GM12878 (cell line): ENCODE data around the gene RPL29. TPM values are rescaled to one million over a fixed set of nuclear protein-coding genes. Genes with fewer than 3 reads are reported as not detected.

ENCODE experiments used
- ATAC-seq: fragments of 200-7000 bp; cut with Tn5 transposase; 3 replicates; pipeline ENCODE4 v1.9.1; 2020; ENCODE audit warnings: mild to moderate bottlenecking, moderate library complexity
- BruUV-seq: library from RNA; stranded (reverse); fragments of 400-500 nt; replicated peaks from 2 replicates; lab custom pipeline; 2021; lab: Mats Ljungman, UMichigan
- CTCF ChIA-PET: fragments of 300-600 bp; sonication (Branson Sonifier 250); formaldehyde crosslinking; extraction: SDS; loops from one replicate; lab custom pipeline; 2021; ENCODE audit warnings: inconsistent platforms; lab: Yijun Ruan, JAX
- POLR2A ChIA-PET: fragments of 350-600 bp; formaldehyde crosslinking; extraction: SDS; loops from one replicate; lab custom pipeline; 2021; ENCODE audit warnings: inconsistent platforms; lab: Charles Lee
- RAD21 ChIA-PET: fragments of 300-600 bp; sonication (Branson Sonifier 250); formaldehyde crosslinking; loops from one replicate; lab custom pipeline; 2023; ENCODE audit warnings: antibody characterized with exemption; ENCODE audit not compliant: unreplicated experiment; lab: Charles Lee
- SMC1A ChIA-PET: fragments of 300-600 bp; sonication (Branson Sonifier 250); formaldehyde crosslinking; loops from one replicate; lab custom pipeline; 2023; ENCODE audit not compliant: unreplicated experiment, uncharacterized antibody; lab: Charles Lee
- DNase-seq: peaks from one replicate; pipeline ENCODE4 v3.0.0-alpha.2; 2011; ENCODE audit warnings: low read depth, low spot score
- FAIRE-seq: peaks from 3 replicates; lab custom pipeline; 2011; peaks lifted over from hg19 to GRCh38; lab: Jason Lieb, UNC
- H2AFZ ChIP-seq: 2 replicates; pipeline ENCODE4 v1.6.0; 2011; ENCODE audit warnings: low read depth, low read length, control low read depth; ENCODE audit not compliant: control insufficient read depth
- H3K27ac ChIP-seq: 2 replicates; pipeline ENCODE4 v1.5.1; 2011; ENCODE audit warnings: control low read depth; ENCODE audit not compliant: control insufficient read depth, insufficient read depth
- H3K27me3 ChIP-seq, 2 experiments: replicated peaks in 1 of 2; 2 replicates each; pipeline versions ENCODE4 v1.6.0 to v1.6.1; 2011; ENCODE audit warnings: low read length in 1 of 2; ENCODE audit not compliant: control insufficient read depth in 2 of 2, insufficient read depth in 2 of 2
- H3K36me3 ChIP-seq, 2 experiments: 2 replicates each; pipeline ENCODE4 v1.5.1; 2011; ENCODE audit warnings: low read length in 1 of 2; ENCODE audit not compliant: control insufficient read depth in 2 of 2, insufficient read depth in 2 of 2
- H3K4me1 ChIP-seq: 2 replicates; pipeline ENCODE4 v1.6.1; 2011; ENCODE audit warnings: mild to moderate bottlenecking, low read length, moderate library complexity, mixed read lengths; ENCODE audit not compliant: control insufficient read depth, insufficient read depth
- H3K4me2 ChIP-seq: 2 replicates; pipeline ENCODE4 v1.6.0; 2011; ENCODE audit warnings: control low read depth; ENCODE audit not compliant: control insufficient read depth, insufficient read depth
- H3K4me3 ChIP-seq: fragments of 200-600 bp; sonication (generic); 2 replicates; pipeline ENCODE4 v1.5.1; 2016
- H3K79me2 ChIP-seq: 2 replicates; pipeline ENCODE4 v1.6.0; 2011; ENCODE audit warnings: low read length; ENCODE audit not compliant: control insufficient read depth, insufficient read depth
- H3K9ac ChIP-seq: 2 replicates; pipeline ENCODE4 v1.8.0; 2011; ENCODE audit warnings: low read length, control low read depth, mixed read lengths; ENCODE audit not compliant: control insufficient read depth, insufficient read depth
- H3K9me3 ChIP-seq: replicated peaks from 3 replicates; pipeline ENCODE4 v1.5.1; 2011; ENCODE audit warnings: mild to moderate bottlenecking, low read length; ENCODE audit not compliant: control insufficient read depth, insufficient read depth
- H4K20me1 ChIP-seq: 2 replicates; pipeline ENCODE4 v1.6.0; 2011; ENCODE audit not compliant: control insufficient read depth, insufficient read depth
- ASH2L ChIP-seq: fragments of 300-600, 200-600 bp; sonication (generic); IDR thresholded peaks from 2 replicates; pipeline ENCODE4 v1.6.1; 2017; ENCODE audit warnings: low read depth, mild to moderate bottlenecking, borderline replicate concordance
- CBFB ChIP-seq: IDR thresholded peaks from 2 replicates; pipeline ENCODE4 v1.6.1; 2016; ENCODE audit warnings: antibody characterized with exemption, low read depth
- CBX5 ChIP-seq: sonication (generic); IDR thresholded peaks from 2 replicates; pipeline ENCODE4 v1.6.1; 2016; ENCODE audit warnings: low read depth, moderate library complexity, mild to moderate bottlenecking, inconsistent platforms
- FOXM1 ChIP-seq: IDR thresholded peaks from 2 replicates; pipeline ENCODE4 v1.6.1; 2012; ENCODE audit warnings: low read depth, mild to moderate bottlenecking, inconsistent platforms, low read length, moderate library complexity
- KLF5 ChIP-seq: fragments of 450-650 bp; IDR thresholded peaks from 2 replicates; pipeline ENCODE4 v1.6.1; 2014; ENCODE audit warnings: mild to moderate bottlenecking; ENCODE audit not compliant: partially characterized antibody
- MEF2A ChIP-seq: IDR thresholded peaks from 2 replicates; pipeline ENCODE4 v1.6.1; 2011; ENCODE audit warnings: low read depth, mild to moderate bottlenecking, low read length, moderate library complexity; ENCODE audit not compliant: insufficient read depth
- NBN ChIP-seq: fragments of 450-650 bp; IDR thresholded peaks from 2 replicates; pipeline ENCODE4 v1.6.1; 2016
- NFYA ChIP-seq: IDR thresholded peaks from 2 replicates; pipeline ENCODE4 v1.6.1; 2011; ENCODE audit warnings: low read depth, mild to moderate bottlenecking, low read length, improper control_type of control experiment, borderline replicate concordance
- PKNOX1 ChIP-seq: fragments of 450-650 bp; IDR thresholded peaks from 2 replicates; pipeline ENCODE4 v1.6.1; 2016; ENCODE audit warnings: mild to moderate bottlenecking
- RAD51 ChIP-seq: fragments of 450-650 bp; IDR thresholded peaks from 2 replicates; pipeline ENCODE4 v1.6.1; 2016; ENCODE audit warnings: moderate library complexity, mild to moderate bottlenecking, inconsistent platforms
- RB1 ChIP-seq: fragments of 450-650 bp; formaldehyde crosslinking; IDR thresholded peaks from 2 replicates; pipeline ENCODE4 v1.6.1; 2017; ENCODE audit warnings: mild to moderate bottlenecking, borderline replicate concordance
- RELB ChIP-seq: fragments of 450-650 bp; IDR thresholded peaks from 2 replicates; pipeline ENCODE4 v1.6.1; 2017; ENCODE audit warnings: low read depth, mild to moderate bottlenecking, moderate library complexity
- SMAD5 ChIP-seq: IDR thresholded peaks from 2 replicates; pipeline ENCODE4 v1.6.1; 2016; ENCODE audit warnings: antibody characterized with exemption, low read depth
- TAF1 ChIP-seq: IDR thresholded peaks from 2 replicates; pipeline ENCODE4 v1.6.1; 2011; ENCODE audit warnings: mild to moderate bottlenecking, low read depth, low read length, borderline replicate concordance
- TCF12 ChIP-seq: IDR thresholded peaks from 2 replicates; pipeline ENCODE4 v1.6.1; 2011; ENCODE audit warnings: low read depth, mild to moderate bottlenecking, low read length
- ZSCAN29 ChIP-seq: fragments of 450-650 bp; IDR thresholded peaks from 2 replicates; pipeline ENCODE4 v1.6.1; 2017; ENCODE audit warnings: mild to moderate bottlenecking, moderate library complexity
- WGBS: methylation state at CpG from one replicate; pipeline ENCODE4 v1.1.6; 2016; ENCODE audit warnings: low lambda C conversion rate; ENCODE audit not compliant: insufficient replicate concordance, insufficient coverage; ENCODE audit errors: missing lambda C conversion rate; 5-methylcytosine and 5-hydroxymethylcytosine counted together
- in situ Hi-C: fragments of 300-500 bp; cut with MboI; formaldehyde crosslinking; loops from 9 replicates; pipeline ENCODE4 v1.14.3; 2018; ENCODE audit warnings: mixed read lengths
- intact Hi-C: fragments of 100-400 bp; cut with micrococcal nuclease; formaldehyde crosslinking; loops from one replicate; pipeline ENCODE4 v1.14.2; 2022; ENCODE audit not compliant: unreplicated experiment
- polyA plus RNA-seq, 11 experiments: library from polyadenylated mRNA; depleted of rRNA in 4 of 11; unstranded in 6 of 11; stranded (reverse) in 5 of 11; fragments of >200 nt; fragmentation: Nextera tagmentation in 4 of 11; fragmentation: Illumina TruSeq in 1 of 11; extraction: Ambion mirVana in 4 of 11; extraction: Trizol in 1 of 11; gene quantifications; 1 replicate in 1 of 11; 2 replicates in 10 of 11; pipeline versions ENCODE4 v1.2.1 to v1.2.3, GENCODE V29; 2011 to 2016; ENCODE audit warnings: inconsistent platforms in 2 of 11, missing spikeins in 2 of 11, low read depth in 1 of 11
- total RNA-seq, 4 experiments: library from RNA; depleted of rRNA in 3 of 4; stranded (reverse); fragments of >200 nt in 3 of 4; fragmentation: Illumina TruSeq in 1 of 4; extraction: Trizol in 1 of 4; gene quantifications; 2 replicates each; pipeline versions ENCODE4 v1.2.1 to v1.2.3, GENCODE V29; 2013 to 2021

Gene RPL29
- total and polyA plus RNA-seq, 10 of the 15 experiments (the other 5 are each of a cell fraction or from before 2014, with no cell fraction given): 1,053 to 2,477 (median 1,657) TPM

DNA sequence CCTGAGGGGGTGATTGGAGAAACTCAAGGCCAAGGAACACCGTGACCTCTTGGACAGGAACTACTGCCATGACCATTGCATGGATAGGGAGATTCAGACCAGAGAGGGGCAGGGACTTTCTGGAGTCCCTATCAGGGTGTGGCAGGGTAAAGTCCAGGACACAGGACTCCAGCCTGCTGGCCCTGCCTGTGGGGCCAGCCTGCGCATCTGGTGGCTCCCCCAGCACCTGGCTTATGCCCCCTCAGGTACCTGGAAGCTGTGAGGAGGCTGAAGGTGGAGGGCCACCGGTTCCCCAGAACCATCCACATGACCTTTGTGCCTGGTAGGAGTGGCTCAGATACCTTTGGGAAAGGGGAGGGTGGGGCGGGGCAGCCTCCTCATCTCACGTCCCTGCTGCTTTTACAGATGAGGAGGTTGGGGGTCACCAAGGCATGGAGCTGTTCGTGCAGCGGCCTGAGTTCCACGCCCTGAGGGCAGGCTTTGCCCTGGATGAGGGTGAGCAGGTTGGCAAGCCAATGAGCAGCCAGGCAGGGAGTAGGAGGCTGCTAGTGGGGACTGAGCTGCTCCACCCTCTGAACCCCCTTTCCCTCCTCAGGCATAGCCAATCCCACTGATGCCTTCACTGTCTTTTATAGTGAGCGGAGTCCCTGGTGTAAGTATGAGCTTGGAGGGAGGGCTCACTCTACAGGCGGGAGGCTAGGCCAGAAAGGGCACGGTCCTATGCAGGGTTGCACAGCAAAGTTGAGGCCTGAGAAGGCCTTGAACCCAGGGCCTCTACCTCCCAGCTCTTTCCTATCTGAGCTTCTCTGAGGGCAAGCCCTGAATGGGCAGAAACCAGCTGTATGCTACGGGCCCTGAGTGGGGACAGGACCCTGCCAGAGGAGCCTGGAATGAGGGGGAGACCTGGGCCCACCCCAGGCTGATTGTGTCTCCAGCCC lies 9.4 kb downstream of the RPL29 start:
- Histone ChIP-seq H4K20me1 (0 out of 2 replicates have a peak, but pooled peaks cover under 1% of the 10 kb centered on the region), H3K27me3 (no peaks in the 10 kb centered on the region), H3K9ac (no peak overlapping the region), H3K79me2 (peaks cover 3% of the 10 kb centered on the region), H3K4me3 (no peak overlapping the region), H3K9me3 (no peaks in the 10 kb centered on the region), H3K4me1 (peaks cover 7% of the 10 kb centered on the region), H3K36me3 (no peaks in the 10 kb centered on the region; a peak in 1 of 4 replicates), H3K27ac (no peak overlapping the region), H3K4me2 (no peak overlapping the region), H2AFZ (no peak overlapping the region)
- DNase-seq: no peak
- intact Hi-C loops (no loop called here), in situ Hi-C loops (no loop called here)
- ChIA-PET CTCF (interaction anchor here (1.2 kb wide), 1 partner anchor 13 kb away, joined by 3 read pairs; the partner anchor contains the start of gene ABHD14B), POLR2A (interaction anchor here (0.8 kb wide), 1 partner anchor 19 kb away, joined by 3 read pairs; the partner anchor contains the start of gene PCBP4), SMC1A (no interaction called here), RAD21 (no interaction called here)
- no TSS peak for BruUV-seq
- ATAC-seq: no peak
- no peak for FAIRE-seq
- TF ChIP-seq TCF12 (no peak), MEF2A (no peak), RAD51 (no peak), ZSCAN29 (no peak), FOXM1 (no peak), NBN (no peak), SMAD5 (no peak), CBX5 (no peak), PKNOX1 (no peak), ASH2L (no peak), RELB (no peak), RB1 (no peak), TAF1 (no peak), NFYA (no peak), KLF5 (no peak), CBFB (no peak)
- 90% methylated on average over 11 of the region's 12 CpGs for WGBS
